PC-9 (cell line): ENCODE results near the gene EPHA1. TPM values are rescaled to one million over a fixed set of nuclear protein-coding genes. Genes with fewer than 3 reads are reported as not detected.
"Not testable (repeated sequence)": the region's sequence is repeated elsewhere in the genome, so short reads cannot be mapped to it uniquely, and the experiment has no call there.

ENCODE experiments used
- BruUV-seq: library from RNA; stranded (reverse); fragments of 400-500 nt; replicated peaks from 2 replicates; lab custom pipeline; 2021; lab: Mats Ljungman, UMichigan
- CTCF ChIA-PET: fragments of 300-600 bp; sonication (Branson Sonifier 250); formaldehyde crosslinking; loops from one replicate; lab custom pipeline; 2022; ENCODE audit warnings: antibody characterized with exemption; lab: Charles Lee
- POLR2A ChIA-PET: fragments of 300-600 bp; sonication (Branson Sonifier 250); formaldehyde crosslinking; loops from one replicate; lab custom pipeline; 2022; ENCODE audit warnings: antibody characterized with exemption; ENCODE audit not compliant: unreplicated experiment; lab: Charles Lee
- DNase-seq, 2 experiments: peaks; one replicate each; pipeline versions ENCODE4 v3.0.0 to v3.0.0-alpha.2; 2015 to 2022; ENCODE audit warnings: mixed read lengths in 1 of 2
- H2AFZ ChIP-seq: fragments of 200-600 bp; sonication (generic); 2 replicates; pipeline ENCODE4 v1.8.1; 2017; ENCODE audit warnings: antibody characterized with exemption
- H3F3A ChIP-seq: fragments of 200-600 bp; sonication (generic); 2 replicates; pipeline ENCODE4 v1.8.1; 2017; ENCODE audit warnings: antibody characterized with exemption, mild to moderate bottlenecking, low read depth; ENCODE audit not compliant: insufficient read depth
- H3K27ac ChIP-seq: fragments of 200-600 bp; sonication (generic); 2 replicates; pipeline ENCODE4 v1.6.1; 2016; ENCODE audit warnings: mixed run types
- H3K27me3 ChIP-seq: fragments of 200-600 bp; sonication (generic); 2 replicates; pipeline ENCODE4 v1.6.1; 2016; ENCODE audit warnings: low read depth, mixed run types; ENCODE audit not compliant: insufficient read depth
- H3K36me3 ChIP-seq: fragments of 200-600 bp; sonication (generic); 2 replicates; pipeline ENCODE4 v1.6.1; 2016; ENCODE audit warnings: low read depth, mixed run types
- H3K4me1 ChIP-seq: fragments of 200-600 bp; sonication (generic); replicated peaks from 2 replicates; pipeline ENCODE4 v1.6.1; 2016; ENCODE audit warnings: mixed run types; ENCODE audit not compliant: insufficient read depth
- H3K4me2 ChIP-seq: fragments of 200-600 bp; sonication (generic); 2 replicates; pipeline ENCODE4 v1.6.1; 2017; ENCODE audit warnings: mixed run types
- H3K4me3 ChIP-seq: fragments of 200-600 bp; sonication (generic); 2 replicates; pipeline ENCODE4 v1.6.1; 2016; ENCODE audit warnings: mixed run types
- H3K79me2 ChIP-seq: fragments of 200-600 bp; sonication (generic); 2 replicates; pipeline ENCODE4 v1.6.1; 2017; ENCODE audit warnings: low read depth, mixed run types
- H3K9me2 ChIP-seq: fragments of 200-600 bp; sonication (generic); 2 replicates; pipeline ENCODE4 v1.8.1; 2017; ENCODE audit warnings: mild to moderate bottlenecking; ENCODE audit not compliant: insufficient read depth
- H3K9me3 ChIP-seq: fragments of 200-600 bp; sonication (generic); 2 replicates; pipeline ENCODE4 v1.8.1; 2016; ENCODE audit warnings: low read depth; ENCODE audit not compliant: insufficient read depth
- H4K20me1 ChIP-seq: fragments of 200-600 bp; sonication (generic); 2 replicates; pipeline ENCODE4 v1.8.1; 2017; ENCODE audit not compliant: insufficient read depth
- EZH2 ChIP-seq: fragments of 200-600 bp; sonication (generic); IDR thresholded peaks from 2 replicates; pipeline ENCODE4 v1.8.0; 2017; ENCODE audit warnings: antibody characterized with exemption, low read depth
- intact Hi-C: fragments of 100-400 bp; cut with micrococcal nuclease; formaldehyde crosslinking; loops from one replicate; pipeline ENCODE4 v1.10.0; 2022; ENCODE audit not compliant: unreplicated experiment
- total RNA-seq: library from RNA; stranded (reverse); gene quantifications from 2 replicates; pipeline ENCODE4 v1.2.3, GENCODE V29; 2021
- TF ChIP-seq, protein P1 (sequence below): fragments of 200-600 bp; sonication (generic); conservative IDR thresholded peaks from 2 replicates; pipeline ENCODE4 v1.6.1; 2017; ENCODE audit warnings: mixed run types, antibody characterized with exemption, mild to moderate bottlenecking, moderate library complexity

EPHA1 gene
- total RNA-seq, 1 experiment from 2014 or later, result 35.5 TPM

- H3K36me3 ChIP-seq, result no peaks in the 10 kb centered on the region
- H3K4me2 ChIP-seq, result no peak overlapping the region
- H2AFZ ChIP-seq, result no peak overlapping the region
- CTCF ChIA-PET, result no interaction called here
- no peaks in the 10 kb centered on the region for H3K27me3 ChIP-seq
- no peaks in the 10 kb centered on the region for H3K9me2 ChIP-seq
- no peaks in the 10 kb centered on the region; the same call in 1 of the 2 replicates for H3K9me3 ChIP-seq
- H3K79me2 ChIP-seq, result no peaks in the 10 kb centered on the region
- POLR2A ChIA-PET, result no interaction called here
- TF ChIP-seq EZH2, result no peak
- TF ChIP-seq, protein P1, sequence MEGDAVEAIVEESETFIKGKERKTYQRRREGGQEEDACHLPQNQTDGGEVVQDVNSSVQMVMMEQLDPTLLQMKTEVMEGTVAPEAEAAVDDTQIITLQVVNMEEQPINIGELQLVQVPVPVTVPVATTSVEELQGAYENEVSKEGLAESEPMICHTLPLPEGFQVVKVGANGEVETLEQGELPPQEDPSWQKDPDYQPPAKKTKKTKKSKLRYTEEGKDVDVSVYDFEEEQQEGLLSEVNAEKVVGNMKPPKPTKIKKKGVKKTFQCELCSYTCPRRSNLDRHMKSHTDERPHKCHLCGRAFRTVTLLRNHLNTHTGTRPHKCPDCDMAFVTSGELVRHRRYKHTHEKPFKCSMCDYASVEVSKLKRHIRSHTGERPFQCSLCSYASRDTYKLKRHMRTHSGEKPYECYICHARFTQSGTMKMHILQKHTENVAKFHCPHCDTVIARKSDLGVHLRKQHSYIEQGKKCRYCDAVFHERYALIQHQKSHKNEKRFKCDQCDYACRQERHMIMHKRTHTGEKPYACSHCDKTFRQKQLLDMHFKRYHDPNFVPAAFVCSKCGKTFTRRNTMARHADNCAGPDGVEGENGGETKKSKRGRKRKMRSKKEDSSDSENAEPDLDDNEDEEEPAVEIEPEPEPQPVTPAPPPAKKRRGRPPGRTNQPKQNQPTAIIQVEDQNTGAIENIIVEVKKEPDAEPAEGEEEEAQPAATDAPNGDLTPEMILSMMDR, result no peak
- H3F3A ChIP-seq, result 0 out of 2 replicates have a peak, but pooled peaks cover 4% of the 10 kb centered on the region
- BruUV-seq, result no TSS peak
- H4K20me1 ChIP-seq, result no peaks in the 10 kb centered on the region
- H3K4me3 ChIP-seq, result no peak overlapping the region
- no peak overlapping the region for H3K27ac ChIP-seq
- H3K4me1 ChIP-seq, result peaks cover 8% of the 10 kb centered on the region; the same call in 1 of the 2 replicates
- no peak for DNase-seq
- intact Hi-C loops, result no loop called here
These were observed 18.0 kb upstream of the EPHA1 start for GRCh38 chr7:143426479-143427142.

GRCh38 chr7:143424476-143424875, 15.8 kb upstream of the EPHA1 start:
- H3K9me3 ChIP-seq, H3K79me2 ChIP-seq, H3K4me2 ChIP-seq, BruUV-seq, H3K4me1 ChIP-seq, H4K20me1 ChIP-seq, intact Hi-C loops, H3K9me2 ChIP-seq, H3K36me3 ChIP-seq, H3F3A ChIP-seq, CTCF ChIA-PET, H2AFZ ChIP-seq, H3K27ac ChIP-seq, POLR2A ChIA-PET, H3K27me3 ChIP-seq, H3K4me3 ChIP-seq, DNase-seq: not testable (repeated sequence)

- TF ChIP-seq EZH2, result no peak
- TF ChIP-seq, protein P1, result no peak
- Histone ChIP-seq H3K9me2 (no peaks in the 10 kb centered on the region), H3F3A (no peaks in the 10 kb centered on the region), H2AFZ (no peak overlapping the region), H3K4me3 (no peak overlapping the region), H3K27me3 (no peaks in the 10 kb centered on the region), H3K4me1 (no peaks in the 10 kb centered on the region), H4K20me1 (no peaks in the 10 kb centered on the region), H3K9me3 (no peaks in the 10 kb centered on the region; the same call in 1 of the 2 replicates), H3K79me2 (no peaks in the 10 kb centered on the region), H3K4me2 (no peak overlapping the region), H3K36me3 (no peaks in the 10 kb centered on the region), H3K27ac (no peak overlapping the region)
- ChIA-PET POLR2A (no interaction called here), CTCF (no interaction called here)
- intact Hi-C loops, result no loop called here
- no peak for DNase-seq
- no TSS peak for BruUV-seq
These were observed 13.4 kb upstream of the EPHA1 start for GRCh38 chr7:143422033-143422432.

- H3K9me2 ChIP-seq, H3K4me3 ChIP-seq, H2AFZ ChIP-seq, H3K27me3 ChIP-seq, H3K79me2 ChIP-seq, POLR2A ChIA-PET, H3K9me3 ChIP-seq, H3K36me3 ChIP-seq, DNase-seq, H3K27ac ChIP-seq, H3K4me1 ChIP-seq, BruUV-seq, intact Hi-C loops, H3F3A ChIP-seq, H3K4me2 ChIP-seq, H4K20me1 ChIP-seq: not testable (repeated sequence)
- CTCF ChIA-PET, result interaction anchor here (0.6 kb wide), 1 partner anchor 1422 kb away, joined by 4 read pairs; no protein-coding TSS in a partner anchor
These were observed 12.0 kb upstream of the EPHA1 start for GRCh38 chr7:143420624-143421023.
